Natural killer cell treated with Interleukin-12 subunit alpha and Interleukin-12 subunit beta and Interleukin-15 and Interleukin-18, amount 100 ng/mL, for 72 hours (primary cell): ENCODE measurements around the gene EPB41L5. TPM values are rescaled to one million over a fixed set of nuclear protein-coding genes. Genes with fewer than 3 reads are reported as not detected.
"Not testable (repeated sequence)": the region's sequence is repeated elsewhere in the genome, so short reads cannot be mapped to it uniquely, and the experiment has no call there.

Source experiments
- ATAC-seq, 2 donors: fragments of 150-1000 bp; cut with Tn5 transposase in 1 of 2; sonication (Bioruptor Pico), chemical (Tn5 transposase) in 1 of 2; 2 replicates each; pipeline ENCODE4 v1.10.0; 2021
- DNase-seq: peaks from one replicate; pipeline ENCODE4 v3.0.0; 2022; ENCODE audit warnings: low spot score
- H3K27ac Mint-ChIP-seq, 2 donors: 1 replicate in 1 of 2; 2 replicates in 1 of 2; pipeline ENCODE4 v1.8.0; 2022; ENCODE audit warnings: mixed read lengths in 2 of 2, mild to moderate bottlenecking in 1 of 2, moderate library complexity in 1 of 2
- H3K27me3 Mint-ChIP-seq, 2 donors: 1 replicate in 1 of 2; 2 replicates in 1 of 2; pipeline ENCODE4 v1.8.0; 2022; ENCODE audit warnings: mixed read lengths in 2 of 2
- H3K36me3 Mint-ChIP-seq: one replicate; pipeline ENCODE4 v1.8.0; 2022; ENCODE audit warnings: mixed read lengths
- H3K4me1 Mint-ChIP-seq, 2 donors: 1 replicate in 1 of 2; 2 replicates in 1 of 2; pipeline ENCODE4 v1.8.0; 2022; ENCODE audit warnings: low read depth in 2 of 2, mixed read lengths in 2 of 2, mild to moderate bottlenecking in 1 of 2
- H3K4me3 Mint-ChIP-seq: one replicate; pipeline ENCODE4 v1.8.0; 2022; ENCODE audit warnings: mixed read lengths
- H3K9me3 Mint-ChIP-seq: 2 replicates; pipeline ENCODE4 v1.8.0; 2022; ENCODE audit warnings: mixed read lengths
- total RNA-seq, 2 donors: library from RNA; stranded (reverse); gene quantifications; one replicate each; pipeline ENCODE4 v1.2.3, GENCODE V29; 2022

EPB41L5 gene
- total RNA-seq, 2 donors from 2014 or later: 4.2 to 9.1 TPM

DNA sequence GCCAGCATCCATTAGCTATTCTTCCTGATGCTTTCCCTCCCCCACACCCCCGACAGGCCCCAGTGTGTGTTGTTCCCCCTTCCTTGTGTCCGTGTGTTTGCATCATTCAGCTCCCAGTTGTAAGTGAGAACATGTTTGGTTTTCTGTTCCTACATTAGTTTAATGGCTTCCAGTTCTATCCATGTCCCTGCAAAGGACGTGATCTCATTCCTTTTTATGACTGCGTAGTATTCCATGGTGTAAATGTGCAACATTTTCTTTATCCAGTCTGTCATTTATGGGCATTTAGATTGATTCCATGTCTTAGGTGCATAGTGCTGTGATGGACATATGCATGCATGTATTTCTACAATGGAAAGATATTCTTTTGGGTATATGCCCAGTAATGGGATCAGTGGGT lies 105.6 kb downstream of the EPB41L5 start:
- H3K27me3 Mint-ChIP-seq: peaks cover 0 to 2% of the 10 kb centered on the region in 2 donors
- H3K4me3 Mint-ChIP-seq: no peak overlapping the region
- H3K27ac Mint-ChIP-seq: no peak overlapping the region
- no peak for DNase-seq
- no peaks in the 10 kb centered on the region for H3K36me3 Mint-ChIP-seq
- H3K4me1 Mint-ChIP-seq: no peaks in the 10 kb centered on the region
- peaks cover 6% of the 10 kb centered on the region for H3K9me3 Mint-ChIP-seq
- ATAC-seq: no peak

DNA sequence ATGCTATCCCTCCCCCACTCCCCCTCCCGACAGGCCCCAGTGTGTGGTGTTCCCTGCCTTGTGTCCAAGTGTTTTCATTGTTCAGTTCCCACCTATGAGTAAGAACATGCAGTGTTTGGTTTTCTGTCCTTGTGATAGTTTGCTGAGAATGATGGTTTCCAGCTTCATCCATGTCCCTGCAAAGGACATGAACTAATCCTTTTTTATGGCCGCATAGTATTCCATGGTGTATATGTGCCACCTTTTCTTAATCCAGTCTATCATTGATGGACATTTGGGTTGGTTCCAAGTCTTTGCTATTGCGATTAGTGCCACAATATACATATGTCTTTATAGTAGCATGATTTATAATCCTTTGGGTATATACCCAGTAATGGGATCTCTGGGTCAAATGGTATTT lies 108.5 kb downstream of the EPB41L5 start:
- H3K4me3 Mint-ChIP-seq, DNase-seq, H3K4me1 Mint-ChIP-seq, H3K9me3 Mint-ChIP-seq, H3K36me3 Mint-ChIP-seq, ATAC-seq, H3K27ac Mint-ChIP-seq: not testable (repeated sequence)
- H3K27me3 Mint-ChIP-seq: peaks cover 4 to 16% of the 10 kb centered on the region in 2 donors

DNA sequence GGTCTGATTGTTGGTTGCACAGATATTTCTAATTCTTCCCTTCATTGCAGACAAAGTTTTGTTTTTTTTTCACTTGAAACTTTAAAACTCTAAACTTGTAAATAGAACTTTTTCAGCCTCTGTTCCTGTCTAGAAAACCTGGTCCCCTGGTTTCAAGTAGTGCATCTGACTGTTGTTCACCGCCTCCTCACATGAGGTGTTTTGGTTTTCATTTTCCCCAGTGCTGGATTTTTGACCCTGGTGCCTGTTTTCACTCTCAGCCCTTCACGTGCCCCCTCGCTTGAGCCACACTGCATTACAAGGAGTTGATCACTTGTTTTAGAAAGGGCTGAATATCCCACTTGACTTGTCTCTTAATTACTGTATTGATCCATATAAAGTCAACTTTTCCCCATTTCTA lies 110.2 kb downstream of the EPB41L5 start:
- H3K27me3 Mint-ChIP-seq: peaks cover 2 to 16% of the 10 kb centered on the region in 2 donors
- H3K36me3 Mint-ChIP-seq: peaks cover 4% of the 10 kb centered on the region
- H3K4me1 Mint-ChIP-seq: no peaks in the 10 kb centered on the region
- H3K4me3 Mint-ChIP-seq: no peak overlapping the region
- DNase-seq: no peak
- peaks cover 9% of the 10 kb centered on the region for H3K9me3 Mint-ChIP-seq
- H3K27ac Mint-ChIP-seq: no peak overlapping the region
- no peak for ATAC-seq

DNA sequence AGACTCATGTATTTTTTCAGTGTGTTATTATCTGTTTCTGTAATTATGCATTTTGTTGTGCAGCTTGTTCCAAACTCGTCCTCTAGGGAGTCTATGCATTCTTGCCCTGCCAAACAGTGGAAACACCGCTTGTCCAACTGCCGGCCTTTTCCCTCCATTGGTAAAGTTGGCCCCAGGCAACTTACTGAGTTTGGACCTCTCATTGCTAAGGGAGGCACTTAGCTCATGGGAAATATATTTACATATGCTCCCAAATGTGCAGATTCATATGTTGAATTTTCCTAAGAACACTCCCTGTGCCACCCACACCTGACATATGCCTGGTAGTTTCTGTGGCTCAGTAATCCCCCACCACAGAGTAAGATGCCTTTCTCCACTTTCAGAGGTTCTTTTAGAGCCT lies 112.3 kb downstream of the EPB41L5 start:
- DNase-seq (no peak), ATAC-seq (no peak)
- Mint-ChIP-seq H3K4me3 (no peak overlapping the region), H3K9me3 (peaks cover 3% of the 10 kb centered on the region), H3K27ac (no peak overlapping the region), H3K27me3 (peaks cover 2 to 16% of the 10 kb centered on the region in 2 donors), H3K4me1 (no peaks in the 10 kb centered on the region), H3K36me3 (peaks cover 4% of the 10 kb centered on the region)

DNA sequence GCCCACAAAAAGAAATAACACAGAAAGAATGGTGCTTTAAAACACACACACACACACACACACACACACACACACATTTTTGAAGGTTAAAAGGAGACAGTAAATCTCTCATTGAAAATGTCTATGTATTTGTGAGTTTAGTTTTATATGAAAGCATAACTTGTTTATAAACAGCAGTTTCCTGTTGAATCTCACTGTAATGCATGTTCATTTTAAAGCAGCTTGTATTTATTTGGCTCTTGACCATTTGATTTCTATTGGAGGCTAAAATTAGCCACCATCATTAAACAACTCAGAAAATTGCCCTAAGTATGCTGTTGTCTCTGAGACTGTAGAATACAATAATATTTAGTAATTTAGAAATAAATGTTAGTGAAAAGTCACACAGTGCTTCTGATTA lies 115.3 kb downstream of the EPB41L5 start:
- H3K4me1 Mint-ChIP-seq: no peaks in the 10 kb centered on the region
- no peak overlapping the region for H3K4me3 Mint-ChIP-seq
- DNase-seq (no peak), ATAC-seq (no peak)
- no peak overlapping the region for H3K27ac Mint-ChIP-seq
- peaks cover 2 to 16% of the 10 kb centered on the region in 2 donors for H3K27me3 Mint-ChIP-seq
- peaks cover 9% of the 10 kb centered on the region for H3K36me3 Mint-ChIP-seq
- peaks cover 3% of the 10 kb centered on the region for H3K9me3 Mint-ChIP-seq

DNA sequence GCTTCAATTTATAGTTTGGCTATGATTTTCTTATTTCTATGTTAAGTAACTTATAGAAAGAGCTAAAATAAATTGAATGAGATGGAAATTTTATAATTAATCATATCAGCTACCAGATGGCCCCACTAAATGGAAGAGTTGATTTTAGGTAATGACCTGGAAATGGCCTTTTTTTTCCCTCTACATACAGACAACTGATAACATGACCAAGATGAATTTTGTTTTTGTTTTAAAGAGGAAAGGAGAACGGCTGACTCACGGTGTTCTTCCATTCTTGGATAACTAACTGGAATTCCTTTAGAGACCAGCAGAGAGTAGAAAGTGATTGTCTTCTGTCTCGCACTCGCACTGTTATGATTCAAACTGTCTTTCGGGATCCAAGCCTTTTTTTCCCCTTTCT lies 119.3 kb downstream of the EPB41L5 start:
- DNase-seq (no peak), ATAC-seq (no peak)
- H3K27ac Mint-ChIP-seq: no peak overlapping the region
- H3K4me3 Mint-ChIP-seq: no peak overlapping the region
- no peaks in the 10 kb centered on the region for H3K4me1 Mint-ChIP-seq
- H3K36me3 Mint-ChIP-seq: peaks cover 26% of the 10 kb centered on the region
- peaks cover 9 to 22% of the 10 kb centered on the region in 2 donors for H3K27me3 Mint-ChIP-seq
- H3K9me3 Mint-ChIP-seq: peaks cover 9% of the 10 kb centered on the region

DNA sequence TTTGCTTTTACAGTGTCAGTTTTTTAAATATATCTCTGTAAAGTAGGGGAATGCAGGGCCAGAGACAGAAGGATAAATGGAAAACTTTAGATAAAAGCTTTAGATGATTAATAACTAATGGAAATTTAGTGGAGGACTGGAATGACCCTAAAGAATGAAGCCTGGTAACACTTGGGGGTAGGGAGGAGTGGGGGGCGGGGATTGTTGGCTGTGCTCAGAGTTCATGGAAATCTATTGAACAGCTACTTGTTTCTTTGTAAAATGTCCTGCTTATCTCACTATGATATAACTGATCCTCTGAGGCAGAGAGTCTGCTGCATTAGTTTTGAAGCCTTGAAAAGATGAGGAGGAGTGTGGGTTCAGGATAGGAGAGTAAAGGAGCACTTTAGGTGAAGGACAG lies 119.8 kb downstream of the EPB41L5 start:
- no peaks in the 10 kb centered on the region for H3K4me1 Mint-ChIP-seq
- ATAC-seq (no peak), DNase-seq (no peak)
- peaks cover 27% of the 10 kb centered on the region for H3K36me3 Mint-ChIP-seq
- no peak overlapping the region for H3K4me3 Mint-ChIP-seq
- H3K27ac Mint-ChIP-seq: no peak overlapping the region
- peaks cover 10 to 27% of the 10 kb centered on the region in 2 donors for H3K27me3 Mint-ChIP-seq
- H3K9me3 Mint-ChIP-seq: peaks cover 9% of the 10 kb centered on the region

DNA sequence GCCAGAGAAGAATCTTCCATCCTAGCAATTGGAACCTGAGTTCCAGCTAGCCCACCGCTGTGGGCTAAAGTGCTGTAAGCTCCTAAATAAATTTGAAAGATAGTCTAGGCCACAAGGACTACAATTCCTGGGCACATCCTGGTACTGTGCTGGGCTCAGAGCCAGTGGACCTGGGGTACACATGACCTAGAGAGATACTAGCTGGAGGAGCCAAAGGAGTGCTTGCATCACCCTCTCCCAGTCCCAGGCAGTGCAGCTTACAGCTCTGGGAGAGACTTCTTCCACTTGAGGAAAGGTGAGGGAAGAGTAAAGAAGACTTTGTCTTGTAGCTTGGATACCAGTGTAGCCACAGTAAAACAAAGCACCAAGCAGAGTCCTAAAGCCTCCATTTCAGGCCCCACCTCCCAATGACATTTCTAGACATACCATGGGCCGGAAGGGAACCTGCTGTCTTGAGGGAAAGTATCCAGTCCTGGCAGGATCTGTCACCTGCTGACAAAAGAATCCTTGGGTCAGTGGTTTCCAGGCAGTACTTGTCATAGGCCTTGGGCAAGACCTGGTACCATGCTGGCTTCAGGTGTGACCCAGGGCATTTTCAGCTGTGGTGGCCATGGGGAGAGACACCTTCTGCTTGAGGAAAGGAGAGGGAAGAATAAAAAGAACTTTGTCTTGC lies 120.8 kb downstream of the EPB41L5 start:
- Mint-ChIP-seq H3K27me3 (peaks cover 10 to 32% of the 10 kb centered on the region in 2 donors), H3K36me3 (peaks cover 27% of the 10 kb centered on the region), H3K9me3 (peaks cover 9% of the 10 kb centered on the region), H3K4me1 (no peaks in the 10 kb centered on the region), H3K4me3 (no peak overlapping the region), H3K27ac (no peak overlapping the region)
- DNase-seq (no peak), ATAC-seq (no peak)

DNA sequence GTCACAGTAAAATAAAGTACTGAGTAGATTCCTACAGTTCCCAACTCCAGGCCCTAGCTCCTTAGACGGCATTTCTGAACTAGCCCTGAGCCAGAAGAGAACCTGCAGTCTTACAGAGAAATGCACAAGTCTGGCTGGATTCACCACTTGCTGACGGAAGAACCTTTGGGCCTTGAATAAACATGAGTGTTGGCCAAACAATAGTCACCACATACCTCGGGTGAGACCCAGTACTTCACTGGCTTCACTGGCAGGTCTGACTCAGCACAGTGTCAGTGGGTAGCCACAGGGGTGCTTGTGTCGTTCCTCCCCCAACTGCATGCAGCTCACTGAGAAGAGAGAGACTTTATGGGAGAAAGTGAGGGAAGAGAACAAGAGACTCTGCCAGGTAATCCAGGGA lies 121.4 kb downstream of the EPB41L5 start:
- ATAC-seq: peak in 1 of 2 donors; percentile 60
- H3K4me3 Mint-ChIP-seq: no peak overlapping the region
- peaks cover 27% of the 10 kb centered on the region for H3K36me3 Mint-ChIP-seq
- peaks cover 9% of the 10 kb centered on the region for H3K9me3 Mint-ChIP-seq
- no peak overlapping the region for H3K27ac Mint-ChIP-seq
- no peaks in the 10 kb centered on the region for H3K4me1 Mint-ChIP-seq
- H3K27me3 Mint-ChIP-seq: peaks cover 10 to 32% of the 10 kb centered on the region in 2 donors
- no peak for DNase-seq

DNA sequence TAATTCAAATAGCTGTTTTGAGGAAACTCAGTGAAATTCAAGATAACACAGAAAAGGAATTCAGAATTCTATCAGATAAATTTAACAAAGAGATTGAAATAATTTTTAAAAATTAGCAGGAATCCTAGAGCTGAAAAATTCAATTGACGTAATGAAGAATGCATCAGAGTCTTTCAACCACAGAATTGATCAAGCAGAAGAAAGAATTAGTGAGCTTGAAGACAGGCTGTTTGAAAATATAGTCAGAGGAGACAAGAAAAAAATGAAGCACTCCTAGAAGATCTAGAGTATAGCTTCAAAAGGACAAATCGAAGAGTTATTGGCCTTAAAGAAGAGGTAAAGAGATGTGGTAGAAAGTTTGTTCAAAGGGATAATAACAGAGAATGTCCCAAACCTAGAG lies 122.1 kb downstream of the EPB41L5 start:
- not testable (repeated sequence) for DNase-seq, H3K9me3 Mint-ChIP-seq, ATAC-seq

DNA sequence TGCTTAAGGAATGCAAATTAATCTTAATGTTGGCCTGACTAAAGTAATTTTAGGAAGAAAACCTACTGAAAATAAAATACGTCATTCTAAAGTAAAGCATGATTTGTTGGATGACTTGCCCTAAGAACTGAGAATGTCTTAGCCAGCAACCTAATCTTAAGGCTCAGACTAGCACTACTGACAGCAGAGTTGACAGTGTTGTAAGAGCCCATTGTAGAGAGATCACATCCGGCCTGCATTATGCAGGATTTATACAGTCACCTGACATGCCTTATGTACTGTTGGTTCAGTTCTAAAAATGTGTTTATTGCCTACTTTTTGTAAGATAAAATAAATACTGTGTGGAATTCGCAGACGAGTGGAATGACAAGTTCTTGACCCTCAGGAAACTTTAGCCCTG lies 128.0 kb downstream of the EPB41L5 start:
- Mint-ChIP-seq H3K4me3 (no peak overlapping the region), H3K36me3 (peaks cover 6% of the 10 kb centered on the region), H3K9me3 (no peaks in the 10 kb centered on the region), H3K4me1 (peaks cover 5 to 6% of the 10 kb centered on the region in 2 donors), H3K27me3 (peaks cover 2 to 23% of the 10 kb centered on the region in 2 donors), H3K27ac (no peak overlapping the region)
- no peak for ATAC-seq
- DNase-seq: no peak

More for the DNA sequence above, 122.1 kb downstream of the EPB41L5 start:
- H3K4me1 Mint-ChIP-seq, H3K4me3 Mint-ChIP-seq, H3K27ac Mint-ChIP-seq: not testable (repeated sequence)
- Mint-ChIP-seq H3K27me3 (peaks cover 10 to 32% of the 10 kb centered on the region in 2 donors), H3K36me3 (peaks cover 27% of the 10 kb centered on the region)

DNA sequence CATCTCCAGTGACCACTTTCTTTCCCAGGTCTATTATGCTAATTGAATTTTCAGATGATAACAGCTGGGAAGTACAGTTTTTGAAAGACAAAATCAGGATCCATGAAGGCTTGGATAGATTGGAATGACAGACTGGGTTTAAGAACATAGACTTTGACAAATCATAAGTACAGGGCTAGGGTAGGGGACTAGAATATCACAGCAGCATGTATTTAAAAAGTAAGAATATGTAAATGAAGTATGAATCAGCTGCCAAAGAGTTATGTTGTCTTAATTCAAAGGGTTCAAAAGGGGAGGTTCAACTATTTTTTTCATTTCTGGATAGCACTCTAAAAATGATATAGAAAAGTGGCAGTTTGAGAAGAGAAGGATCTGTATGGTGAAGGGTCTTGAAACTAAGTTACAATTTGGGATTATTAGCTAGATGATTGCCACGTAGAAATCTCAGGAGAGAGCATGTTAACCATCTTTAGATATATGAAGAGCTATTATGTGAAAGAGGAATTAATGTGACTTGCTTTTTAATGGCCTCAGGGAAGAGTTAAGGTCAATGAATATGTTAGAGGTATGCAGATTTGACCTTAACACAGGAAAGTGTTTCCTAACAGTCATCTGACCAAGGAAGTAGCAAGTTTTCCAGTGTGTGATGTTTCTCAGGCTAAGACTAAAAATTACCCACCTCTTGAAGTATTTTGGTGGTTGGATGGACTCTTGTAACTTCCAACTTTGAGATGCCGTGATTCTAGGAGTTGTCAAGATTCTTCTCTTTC lies 128.6 kb downstream of the EPB41L5 start:
- Mint-ChIP-seq H3K4me3 (no peak overlapping the region), H3K27me3 (peaks cover 2 to 17% of the 10 kb centered on the region in 2 donors), H3K4me1 (peaks cover 5 to 6% of the 10 kb centered on the region in 2 donors), H3K27ac (no peak overlapping the region), H3K36me3 (peaks cover 6% of the 10 kb centered on the region), H3K9me3 (no peaks in the 10 kb centered on the region)
- ATAC-seq (no peak), DNase-seq (no peak)

DNA sequence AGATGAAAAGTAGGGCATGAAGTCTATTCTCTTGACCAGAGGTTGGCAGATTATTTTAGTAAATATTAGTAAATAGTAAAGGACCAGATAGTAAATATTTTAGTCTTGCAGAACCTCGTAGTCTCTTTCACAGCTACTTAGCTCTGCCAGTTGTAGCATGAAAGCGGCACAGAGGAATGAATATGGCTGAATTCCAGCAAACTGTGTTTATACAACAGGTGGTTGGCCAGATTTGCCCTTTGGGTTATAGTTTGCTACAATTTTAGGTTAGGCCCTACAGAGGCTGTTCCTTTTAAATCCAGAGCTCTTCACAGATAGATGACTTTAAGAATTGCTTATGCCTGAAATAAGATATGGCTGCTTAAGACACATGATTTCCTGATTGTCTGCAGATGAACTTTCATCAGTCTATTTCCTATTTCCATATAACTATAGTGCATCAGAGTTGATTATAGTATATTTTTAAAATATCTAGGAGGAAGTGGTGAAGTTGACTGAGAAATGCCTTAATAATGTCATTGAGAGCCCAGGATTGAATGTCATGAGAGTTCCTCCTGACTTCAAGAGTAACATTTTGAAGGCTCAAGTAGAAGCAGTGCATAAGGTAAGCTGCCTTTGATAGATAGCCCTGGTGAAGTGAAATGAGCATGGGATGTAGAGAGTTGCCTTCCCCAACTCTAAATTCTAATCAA lies 129.8 kb downstream of the EPB41L5 start:
- Mint-ChIP-seq H3K9me3 (no peaks in the 10 kb centered on the region), H3K36me3 (no peaks in the 10 kb centered on the region), H3K27me3 (peaks cover 0 to 5% of the 10 kb centered on the region in 2 donors), H3K27ac (no peak overlapping the region), H3K4me1 (peaks cover 5 to 6% of the 10 kb centered on the region in 2 donors), H3K4me3 (no peak overlapping the region)
- ATAC-seq (no peak), DNase-seq (no peak)

DNA sequence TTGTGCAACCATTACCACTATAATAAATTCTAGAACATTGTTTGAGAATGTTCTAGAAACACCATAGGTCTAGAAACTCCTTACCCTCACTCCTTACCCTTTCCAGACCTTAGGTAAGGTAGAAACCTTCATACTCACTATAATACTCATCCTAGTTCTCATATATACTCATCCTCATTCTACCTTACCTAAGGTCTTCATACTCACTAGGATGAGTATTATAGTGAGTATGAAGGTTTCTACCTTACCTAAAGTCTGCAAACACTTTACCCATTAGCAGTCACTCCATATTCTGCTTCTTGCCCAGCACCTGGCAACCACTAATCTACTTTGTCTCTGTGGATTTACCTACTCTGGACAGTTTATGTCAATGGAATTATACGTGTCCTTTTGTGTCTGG lies 135.4 kb downstream of the EPB41L5 start:
- Mint-ChIP-seq H3K27ac (no peak overlapping the region), H3K36me3 (peaks cover 6% of the 10 kb centered on the region), H3K4me1 (no peaks in the 10 kb centered on the region), H3K27me3 (no peaks in the 10 kb centered on the region), H3K9me3 (peaks cover 3% of the 10 kb centered on the region), H3K4me3 (no peak overlapping the region)
- ATAC-seq: no peak
- no peak for DNase-seq
